GM10266 (cell line): ENCODE measurements around the gene LOXL3.

Experiments
- DNase-seq: peaks from one replicate; pipeline ENCODE4 v3.0.0; 2012; ENCODE audit errors: extremely low spot score
- CTCF ChIP-seq: IDR thresholded peaks from 2 replicates; pipeline ENCODE4 v1.5.1; 2012; ENCODE audit warnings: mild to moderate bottlenecking, low read depth; ENCODE audit not compliant: control insufficient read depth, insufficient read depth; ENCODE audit errors: missing control alignments

LOXL3 gene

GRCh38 chr2:74548900-74549826, 4.6 kb downstream of the LOXL3 start:
- peak; percentile 87 for DNase-seq
- TF ChIP-seq CTCF = no peak

- no peak for TF ChIP-seq CTCF
- DNase-seq = no peak
These were observed 5.3 kb downstream of the LOXL3 start for GRCh38 chr2:74548285-74548899.

GRCh38 chr2:74546004-74546403, 7.7 kb downstream of the LOXL3 start:
- DNase-seq = no peak
- no peak for TF ChIP-seq CTCF

- TF ChIP-seq CTCF = peak; percentile 31
- peak; percentile 36 for DNase-seq
These were observed 9.1 kb downstream of the LOXL3 start for GRCh38 chr2:74544634-74545033.

- no peak for TF ChIP-seq CTCF
- DNase-seq = no peak
These were observed 10.8 kb downstream of the LOXL3 start for GRCh38 chr2:74542978-74543377.

GRCh38 chr2:74540291-74540690, 13.5 kb downstream of the LOXL3 start:
- TF ChIP-seq CTCF = no peak
- no peak for DNase-seq

- TF ChIP-seq CTCF = no peak
- DNase-seq = peak; percentile 58
These were observed 14.8 kb downstream of the LOXL3 start for GRCh38 chr2:74538881-74539339.
